Stimulated activated CD8-positive, alpha-beta memory T cell treated with anti-CD3 and anti-CD28 coated beads, Interleukin-15, amount 100 ng/mL, for 24 hours (primary cell): ENCODE data around the gene KRT14.
"Not testable (repeated sequence)": the region's sequence is repeated elsewhere in the genome, so short reads cannot be mapped to it uniquely, and the experiment has no call there.

Experiments
- DNase-seq: peaks from one replicate; pipeline ENCODE4 v3.0.0-alpha.2; 2020; ENCODE audit warnings: low read depth

Gene KRT14

DNA sequence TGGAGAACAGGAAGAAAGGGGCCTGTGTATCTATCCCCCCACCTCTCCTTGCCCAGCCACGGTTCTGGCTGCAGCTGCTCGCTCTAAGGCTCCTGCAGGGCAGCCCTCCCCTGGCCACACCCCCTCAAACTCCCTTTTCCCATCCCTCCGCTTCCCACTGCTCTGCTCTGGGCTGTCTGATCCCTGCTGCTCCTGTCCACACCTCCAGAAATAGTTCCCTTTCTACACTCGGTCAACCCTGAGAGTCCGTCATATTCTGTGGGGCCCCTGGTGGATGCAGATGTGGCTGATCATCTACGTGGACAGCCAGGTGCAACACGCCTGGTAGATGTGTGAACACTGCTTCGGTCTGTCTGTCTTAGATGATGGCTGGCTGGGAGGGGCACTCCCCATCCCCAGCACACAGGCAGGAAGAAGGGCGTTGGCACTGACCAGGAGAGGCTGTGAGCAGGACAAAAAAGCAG, 39.3 kb downstream of the KRT14 start:
- no peak for DNase-seq

- no peak for DNase-seq
Observed at GRCh38 chr17:41546819-41547218, 39.9 kb downstream of the KRT14 start.

DNA sequence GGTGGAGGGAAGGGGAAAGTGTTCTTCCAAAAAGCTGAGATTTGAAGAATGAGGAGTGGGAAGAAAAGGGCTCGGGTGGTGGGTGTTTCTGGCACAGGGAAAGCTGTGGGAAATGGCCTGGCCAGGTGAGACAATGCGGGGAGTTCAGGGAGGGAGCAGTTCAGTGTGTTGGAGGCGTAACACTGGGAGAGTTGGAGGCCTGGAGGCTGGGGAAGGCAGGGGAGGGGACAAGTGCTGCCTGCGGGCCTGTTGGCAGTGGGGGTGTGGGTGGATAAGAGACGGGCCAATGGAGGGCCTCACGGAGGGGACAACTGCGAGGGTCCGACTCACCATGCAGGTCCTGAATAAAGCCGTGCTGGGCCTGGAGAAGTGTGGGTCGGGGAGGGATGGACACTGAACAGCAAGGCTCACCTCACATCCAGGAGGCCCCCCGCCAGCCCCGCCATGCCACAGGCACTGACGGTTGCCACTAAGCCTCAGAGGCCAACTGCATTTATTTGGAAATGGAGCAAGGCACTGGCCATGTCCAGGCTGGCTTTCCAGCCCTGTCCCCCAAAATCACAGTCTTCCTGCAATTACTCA, 40.8 kb downstream of the KRT14 start:
- no peak for DNase-seq

- DNase-seq = no peak
Observed at GRCh38 chr17:41544935-41545334, 41.8 kb downstream of the KRT14 start.

DNA sequence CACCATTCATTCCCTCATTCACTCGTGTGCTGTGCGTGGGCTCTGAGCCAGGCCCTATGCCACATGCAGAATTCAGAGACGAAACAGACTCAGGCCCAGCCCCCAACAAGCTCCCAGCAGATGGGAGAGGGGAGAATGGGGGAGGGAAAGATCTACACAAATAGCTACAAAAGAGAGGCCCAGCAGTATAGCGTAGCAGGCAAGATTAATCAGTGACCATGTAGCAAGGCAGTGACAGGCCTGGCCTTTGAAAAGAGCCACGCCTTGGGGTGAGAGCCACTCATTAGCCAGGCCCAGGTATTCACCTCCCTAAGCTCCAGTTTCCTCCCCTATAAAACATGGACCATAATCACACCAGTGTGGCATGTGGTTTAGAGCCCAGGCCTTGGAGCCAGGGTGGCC, 42.2 kb downstream of the KRT14 start:
- no peak for DNase-seq

GRCh38 chr17:41542786-41543185, 43.9 kb downstream of the KRT14 start:
- DNase-seq = not testable (repeated sequence)

DNA sequence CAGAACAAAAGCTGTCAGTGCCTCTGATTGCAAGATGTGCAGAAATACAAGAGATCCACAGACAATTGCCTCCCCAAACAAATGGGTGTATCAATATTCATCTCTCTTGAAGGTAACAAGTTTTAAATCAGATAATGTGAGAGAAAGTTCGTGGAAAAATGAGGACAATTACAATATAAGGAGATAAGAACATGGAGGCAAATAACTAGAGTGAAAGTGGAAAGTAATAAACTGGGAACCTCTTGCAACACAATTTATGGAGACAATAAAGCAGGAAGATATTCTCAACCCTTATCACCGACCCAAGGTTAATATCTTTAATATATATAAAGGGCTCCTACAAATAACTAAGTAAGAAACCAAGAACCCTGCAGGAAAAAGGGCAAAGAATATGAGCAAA, 44.3 kb downstream of the KRT14 start:
- DNase-seq = no peak

DNA sequence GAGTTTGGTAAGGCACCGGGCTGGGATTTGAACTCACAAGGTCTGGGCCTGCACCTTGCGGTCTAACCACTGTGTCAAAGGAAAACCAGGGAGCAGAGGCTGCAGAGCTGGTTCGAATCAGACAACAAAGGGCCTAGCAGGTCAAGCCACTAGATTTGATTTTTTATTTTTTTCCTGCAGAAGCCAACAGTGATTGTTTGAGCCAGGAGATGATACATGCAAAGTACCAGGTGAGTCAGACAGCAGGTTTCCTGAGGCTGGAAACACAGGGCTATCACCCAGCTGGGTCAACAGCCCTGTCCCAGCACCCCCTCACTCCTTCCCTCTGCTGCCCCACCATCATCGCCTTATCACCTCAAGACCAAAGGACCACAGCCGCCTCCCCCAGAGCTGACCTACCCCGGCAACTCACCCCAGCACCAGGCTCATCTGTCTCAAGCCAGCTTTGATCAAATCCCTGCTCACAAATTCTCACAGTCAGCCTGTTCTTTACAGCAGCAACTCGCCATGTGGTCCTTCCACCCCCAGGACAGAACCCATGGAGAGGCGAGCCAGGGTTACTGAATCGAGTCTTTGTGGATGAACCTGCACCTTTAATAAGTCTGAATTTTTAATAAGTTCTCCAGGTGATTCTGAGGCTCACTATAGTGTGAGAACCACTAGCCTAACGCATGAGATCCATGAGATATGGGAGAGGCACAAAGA, 45.6 kb downstream of the KRT14 start:
- no peak for DNase-seq

- DNase-seq = no peak
Observed at GRCh38 chr17:41539979-41540701, 46.6 kb downstream of the KRT14 start.

DNA sequence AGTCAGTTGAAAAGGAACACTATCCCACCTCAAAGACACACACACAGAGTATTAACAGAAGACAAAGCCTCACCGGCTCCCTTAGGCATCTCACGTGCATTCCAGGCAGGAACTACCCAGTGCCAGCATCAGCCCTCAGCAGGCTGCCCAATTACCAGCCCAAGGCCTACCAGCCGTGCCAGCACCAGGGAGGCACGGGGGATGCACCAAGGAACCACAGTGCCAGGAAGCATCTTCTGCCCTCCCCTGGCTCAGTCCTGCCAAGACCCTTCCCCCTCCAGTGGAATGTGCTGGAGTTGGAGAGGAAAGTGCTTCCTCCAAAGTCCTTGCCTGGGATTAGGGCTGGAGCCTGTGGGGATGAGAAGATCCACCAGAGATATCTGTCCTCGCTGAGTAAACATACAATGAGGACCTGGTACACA, 47.6 kb downstream of the KRT14 start:
- no peak for DNase-seq

GRCh38 chr17:41538565-41538991, 48.1 kb downstream of the KRT14 start:
- DNase-seq = no peak

DNA sequence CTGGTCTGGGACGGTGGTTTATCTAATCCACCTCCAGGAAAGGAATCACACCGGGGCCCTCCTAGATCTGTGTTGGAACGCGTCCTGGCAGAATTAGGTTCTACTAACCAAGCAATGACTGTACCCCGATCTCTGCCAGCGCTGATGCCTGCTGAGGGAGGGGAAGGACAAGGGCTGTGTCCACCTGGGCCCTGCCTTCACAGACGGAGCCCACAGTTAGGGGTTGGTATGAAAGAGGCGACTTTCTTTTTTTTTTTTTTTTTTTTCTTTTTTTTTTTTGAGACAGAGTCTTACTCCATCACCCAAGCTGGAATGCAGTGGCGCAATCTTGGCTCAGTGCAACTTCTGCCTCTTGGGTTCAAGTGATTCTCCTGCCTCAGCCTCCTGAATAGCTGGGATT, 48.7 kb downstream of the KRT14 start:
- no peak for DNase-seq

DNA sequence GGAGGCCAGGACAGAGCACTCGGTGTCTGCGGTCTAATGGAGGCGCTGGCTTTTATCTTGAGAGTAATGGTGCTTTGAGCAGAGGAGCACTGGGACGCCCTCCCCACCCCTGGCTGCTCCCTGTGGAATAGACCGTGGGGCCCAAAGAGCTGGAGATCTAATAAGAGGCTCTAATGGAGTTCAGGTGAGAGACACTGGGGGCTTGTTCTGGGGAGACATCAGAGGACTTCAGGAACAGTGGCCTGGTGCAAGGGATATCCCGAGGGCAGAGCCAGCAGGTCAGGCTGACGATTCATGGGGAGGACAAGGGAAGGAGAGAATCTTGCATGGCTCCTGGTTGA, 49.1 kb downstream of the KRT14 start:
- no peak for DNase-seq

DNA sequence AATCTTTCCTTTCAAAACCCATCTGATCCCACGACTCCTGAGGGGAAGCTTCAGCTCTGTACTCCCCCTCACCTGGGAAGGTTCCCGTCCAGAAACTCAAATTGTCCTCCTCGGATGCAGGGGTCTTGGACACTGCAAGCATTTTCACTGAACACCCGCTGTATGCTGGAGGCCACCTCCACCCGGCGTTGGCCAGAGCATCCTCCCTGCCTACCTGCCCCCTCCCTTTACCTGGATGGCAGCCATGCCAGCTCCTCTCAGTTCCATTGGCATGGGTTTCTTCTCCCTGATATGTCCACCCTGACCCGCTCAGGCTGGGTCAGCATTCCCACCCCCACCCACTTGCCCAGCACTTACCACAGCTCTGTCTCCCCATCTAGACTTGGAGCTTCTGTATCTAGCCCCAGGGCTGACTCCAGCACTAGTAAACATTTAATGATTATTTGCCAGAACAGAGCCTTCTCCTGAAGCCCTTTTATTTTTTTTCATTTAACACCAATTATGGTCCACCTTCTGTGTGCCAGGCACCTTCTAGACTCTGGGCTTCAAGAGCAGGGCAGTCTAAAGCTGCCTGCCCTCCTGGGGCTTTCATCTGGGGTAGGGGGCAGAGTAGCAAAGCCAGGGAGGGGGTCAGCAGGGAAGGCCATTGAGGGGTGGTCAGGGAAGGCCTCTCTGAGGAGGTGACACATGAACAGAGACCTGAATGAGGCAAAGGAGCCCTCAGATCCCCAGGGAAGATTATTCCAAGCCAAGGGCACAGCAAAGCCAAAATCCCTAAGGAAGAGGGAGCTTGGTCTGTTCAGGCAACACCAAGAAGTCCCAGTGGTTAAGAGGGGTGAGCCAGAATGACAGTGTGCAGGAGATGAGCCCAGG, 49.7 kb downstream of the KRT14 start:
- no peak for DNase-seq

DNA sequence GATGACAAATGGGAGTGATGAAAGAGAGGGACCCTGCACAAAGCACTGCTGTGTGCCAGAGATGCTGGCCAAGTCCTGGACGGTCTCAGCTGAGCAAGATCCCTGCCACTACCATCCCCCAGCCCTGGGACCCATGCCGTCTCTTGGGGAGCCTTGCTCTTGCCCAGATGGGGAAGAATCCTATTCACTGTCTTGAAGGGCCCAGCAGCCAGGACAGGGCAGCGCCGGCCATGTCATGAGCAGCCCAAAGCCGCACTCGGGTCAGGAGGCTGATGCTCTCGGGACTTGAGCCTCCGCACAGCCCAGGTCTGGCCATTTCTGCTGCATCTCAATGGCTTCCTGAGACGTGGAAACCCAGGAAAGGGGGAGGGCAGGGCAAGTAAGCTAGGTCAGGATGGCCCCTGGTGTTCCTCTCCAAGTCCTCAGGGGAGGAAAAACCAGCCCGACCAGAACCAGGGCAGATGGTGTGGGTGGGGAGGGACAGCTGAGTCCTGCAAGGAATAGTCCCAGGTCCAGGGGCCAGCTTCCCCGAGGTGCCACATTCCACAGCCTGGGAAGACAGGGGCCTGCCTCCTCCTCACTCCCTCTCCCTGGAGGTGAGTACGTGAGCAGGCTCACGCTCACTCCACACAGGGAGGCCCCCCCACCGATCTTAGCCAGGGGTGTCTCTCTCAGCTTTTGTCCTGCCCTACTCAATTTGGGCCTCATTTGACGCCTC, 50.8 kb downstream of the KRT14 start:
- DNase-seq = no peak

- no peak for DNase-seq
Observed at GRCh38 chr17:41534899-41535546, 51.7 kb downstream of the KRT14 start.

DNA sequence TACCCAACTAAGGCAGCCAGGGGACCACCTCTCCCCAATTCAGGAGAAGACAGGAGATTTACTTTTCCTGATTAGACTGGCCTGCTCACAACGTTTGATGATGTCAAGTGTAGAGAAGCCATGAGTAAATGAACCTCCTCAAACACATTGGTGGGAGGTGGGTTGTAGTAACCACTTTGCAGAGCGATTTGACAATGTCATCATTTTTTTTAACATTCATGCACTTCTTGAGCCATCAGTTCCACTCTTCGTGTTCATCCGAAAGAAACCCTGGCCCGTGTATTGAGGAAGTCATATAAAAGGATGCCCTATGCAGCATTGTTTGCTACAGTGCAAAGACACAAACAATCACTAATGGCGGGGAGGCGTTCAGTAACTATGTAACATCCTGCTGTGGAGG, 53.1 kb downstream of the KRT14 start:
- no peak for DNase-seq

- DNase-seq = no peak
Observed at GRCh38 chr17:41532947-41533570, 53.6 kb downstream of the KRT14 start.
